Osteocyte (in vitro differentiated cells): Measurements from ENCODE around the gene TMEM229B. TPM values are rescaled to one million over a fixed set of nuclear protein-coding genes. Genes with fewer than 3 reads are reported as not detected.

Experiments used
- DNase-seq: peaks from one replicate; pipeline ENCODE4 v3.0.0; 2021; ENCODE audit warnings: mixed read lengths; ENCODE audit not compliant: unreplicated experiment; ENCODE audit errors: extremely low spot score
- H3K27ac Mint-ChIP-seq: one replicate; pipeline ENCODE4 v1.8.0; 2021; ENCODE audit warnings: mild to moderate bottlenecking, mixed read lengths; ENCODE audit not compliant: unreplicated experiment
- H3K27me3 Mint-ChIP-seq: one replicate; pipeline ENCODE4 v1.8.0; 2021; ENCODE audit warnings: mixed read lengths; ENCODE audit not compliant: unreplicated experiment
- H3K36me3 Mint-ChIP-seq: one replicate; pipeline ENCODE4 v1.8.0; 2021; ENCODE audit warnings: mixed read lengths; ENCODE audit not compliant: unreplicated experiment
- H3K4me1 Mint-ChIP-seq: one replicate; pipeline ENCODE4 v1.8.0; 2021; ENCODE audit warnings: mixed read lengths; ENCODE audit not compliant: unreplicated experiment
- H3K4me3 Mint-ChIP-seq: one replicate; pipeline ENCODE4 v1.8.0; 2021; ENCODE audit warnings: mild to moderate bottlenecking, moderate library complexity, mixed read lengths; ENCODE audit not compliant: unreplicated experiment
- H3K9me3 Mint-ChIP-seq: one replicate; pipeline ENCODE4 v1.8.0; 2021; ENCODE audit warnings: mixed read lengths; ENCODE audit not compliant: unreplicated experiment
- total RNA-seq: library from RNA; stranded (reverse); gene quantifications from 2 replicates; pipeline ENCODE4 v1.2.1, GENCODE V29; 2021
- TF ChIP-seq, protein P1 (sequence below): fragments of 200-600 bp; sonication (generic); IDR thresholded peaks from 2 replicates; pipeline ENCODE4 v1.5.0; 2021; ENCODE audit warnings: antibody characterized with exemption, mild to moderate bottlenecking, moderate library complexity

The TMEM229B gene
- total RNA-seq, 1 donor from 2014 or later = 0.51 TPM

- TF ChIP-seq, protein P1, sequence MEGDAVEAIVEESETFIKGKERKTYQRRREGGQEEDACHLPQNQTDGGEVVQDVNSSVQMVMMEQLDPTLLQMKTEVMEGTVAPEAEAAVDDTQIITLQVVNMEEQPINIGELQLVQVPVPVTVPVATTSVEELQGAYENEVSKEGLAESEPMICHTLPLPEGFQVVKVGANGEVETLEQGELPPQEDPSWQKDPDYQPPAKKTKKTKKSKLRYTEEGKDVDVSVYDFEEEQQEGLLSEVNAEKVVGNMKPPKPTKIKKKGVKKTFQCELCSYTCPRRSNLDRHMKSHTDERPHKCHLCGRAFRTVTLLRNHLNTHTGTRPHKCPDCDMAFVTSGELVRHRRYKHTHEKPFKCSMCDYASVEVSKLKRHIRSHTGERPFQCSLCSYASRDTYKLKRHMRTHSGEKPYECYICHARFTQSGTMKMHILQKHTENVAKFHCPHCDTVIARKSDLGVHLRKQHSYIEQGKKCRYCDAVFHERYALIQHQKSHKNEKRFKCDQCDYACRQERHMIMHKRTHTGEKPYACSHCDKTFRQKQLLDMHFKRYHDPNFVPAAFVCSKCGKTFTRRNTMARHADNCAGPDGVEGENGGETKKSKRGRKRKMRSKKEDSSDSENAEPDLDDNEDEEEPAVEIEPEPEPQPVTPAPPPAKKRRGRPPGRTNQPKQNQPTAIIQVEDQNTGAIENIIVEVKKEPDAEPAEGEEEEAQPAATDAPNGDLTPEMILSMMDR = no peak
- Mint-ChIP-seq H3K4me1 (peaks cover 2% of the 10 kb centered on the region), H3K27ac (no peak overlapping the region), H3K27me3 (peaks cover 4% of the 10 kb centered on the region), H3K9me3 (no peaks in the 10 kb centered on the region), H3K4me3 (no peak overlapping the region), H3K36me3 (no peaks in the 10 kb centered on the region)
- DNase-seq = no peak
Observed at GRCh38 chr14:67491285-67491684, 2.8 kb upstream of the TMEM229B start.

- TF ChIP-seq, protein P1 = no peak
- no peaks in the 10 kb centered on the region for H3K36me3 Mint-ChIP-seq
- H3K9me3 Mint-ChIP-seq = no peaks in the 10 kb centered on the region
- no peak overlapping the region for H3K27ac Mint-ChIP-seq
- H3K4me1 Mint-ChIP-seq = peaks cover 2% of the 10 kb centered on the region
- DNase-seq = no peak
- peaks cover 4% of the 10 kb centered on the region for H3K27me3 Mint-ChIP-seq
- H3K4me3 Mint-ChIP-seq = no peak overlapping the region
Observed at GRCh38 chr14:67490196-67490595, 1.7 kb upstream of the TMEM229B start.

DNA sequence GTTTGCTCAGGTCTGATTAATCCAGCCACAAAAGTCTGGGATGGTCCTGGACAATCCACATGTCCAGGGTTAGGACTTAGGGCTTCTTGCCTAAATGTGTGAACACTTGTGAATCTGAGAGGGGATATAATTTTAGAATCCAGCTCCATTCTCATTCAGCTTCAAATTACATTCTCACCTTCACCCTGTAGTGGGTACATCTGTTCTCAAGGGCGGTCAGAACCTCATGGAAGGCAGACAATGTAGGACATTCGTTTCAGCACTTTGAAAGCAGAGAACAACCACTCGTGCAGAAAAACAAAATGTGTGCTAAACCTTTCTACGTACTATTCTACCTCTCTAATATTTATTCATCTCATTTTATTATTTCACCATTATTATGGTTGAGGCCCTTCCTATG, 1.2 kb downstream of the TMEM229B start:
- TF ChIP-seq, protein P1 = no peak

GRCh38 chr14:67486890-67487289, 1.6 kb downstream of the TMEM229B start:
- H3K4me1 Mint-ChIP-seq = peaks cover 2% of the 10 kb centered on the region
- no peak overlapping the region for H3K4me3 Mint-ChIP-seq
- no peaks in the 10 kb centered on the region for H3K36me3 Mint-ChIP-seq
- peaks cover 4% of the 10 kb centered on the region for H3K27me3 Mint-ChIP-seq
- DNase-seq = no peak
- no peaks in the 10 kb centered on the region for H3K9me3 Mint-ChIP-seq
- no peak overlapping the region for H3K27ac Mint-ChIP-seq
- TF ChIP-seq, protein P1 = no peak

More for the DNA sequence above, 1.2 kb downstream of the TMEM229B start:
- Mint-ChIP-seq H3K9me3 (no peaks in the 10 kb centered on the region), H3K27ac (no peak overlapping the region), H3K4me1 (peaks cover 2% of the 10 kb centered on the region), H3K4me3 (no peak overlapping the region), H3K36me3 (no peaks in the 10 kb centered on the region), H3K27me3 (peaks cover 4% of the 10 kb centered on the region)
- DNase-seq = no peak

GRCh38 chr14:67485501-67486095, 2.9 kb downstream of the TMEM229B start:
- Mint-ChIP-seq H3K4me1 (peaks cover 2% of the 10 kb centered on the region), H3K9me3 (no peaks in the 10 kb centered on the region), H3K27ac (no peak overlapping the region), H3K36me3 (no peaks in the 10 kb centered on the region), H3K27me3 (peaks cover 11% of the 10 kb centered on the region), H3K4me3 (no peak overlapping the region)
- TF ChIP-seq, protein P1 = no peak
- DNase-seq = no peak
